Endothelial cell of hepatic sinusoid (primary cell): ENCODE data around the gene PTPRF.

Source experiments
- in situ Hi-C: cut with HindIII; loops from 2 replicates; pipeline ENCODE4 v1.10.0; 2017; ENCODE audit warnings: low sequenced_read_pairs

PTPRF gene

GRCh38 chr1:43512133-43512532 lies 18.6 kb upstream of the PTPRF start:
- in situ Hi-C loops: no loop called here

- in situ Hi-C loops: no loop called here
Observed at GRCh38 chr1:43512681-43513080, 18.0 kb upstream of the PTPRF start.

- in situ Hi-C loops: no loop called here
Observed at GRCh38 chr1:43513471-43514173, 17.1 kb upstream of the PTPRF start.

GRCh38 chr1:43518935-43519686 lies 11.6 kb upstream of the PTPRF start:
- in situ Hi-C loops: no loop called here

- in situ Hi-C loops: no loop called here
Observed at GRCh38 chr1:43520100-43520778, 10.4 kb upstream of the PTPRF start.

- in situ Hi-C loops: no loop called here
Observed at GRCh38 chr1:43521078-43521477, 9.6 kb upstream of the PTPRF start.

- in situ Hi-C loops: no loop called here
Observed at GRCh38 chr1:43521756-43522155, 8.9 kb upstream of the PTPRF start.

GRCh38 chr1:43522431-43522775 lies 8.3 kb upstream of the PTPRF start:
- in situ Hi-C loops: no loop called here

- in situ Hi-C loops: no loop called here
Observed at GRCh38 chr1:43522776-43523480, 7.8 kb upstream of the PTPRF start.

GRCh38 chr1:43524804-43525203 lies 5.9 kb upstream of the PTPRF start:
- in situ Hi-C loops: no loop called here

GRCh38 chr1:43526002-43526401 lies 4.7 kb upstream of the PTPRF start:
- in situ Hi-C loops: no loop called here

- in situ Hi-C loops: no loop called here
Observed at GRCh38 chr1:43527111-43527878, 3.4 kb upstream of the PTPRF start.

- in situ Hi-C loops: no loop called here
Observed at GRCh38 chr1:43529206-43529731, 1.4 kb upstream of the PTPRF start.

- in situ Hi-C loops: loop anchor here (10.0 kb wide), 1 partner anchor 133 kb away; no protein-coding TSS in a partner anchor
Observed at GRCh38 chr1:43531107-43531905, 623 bp downstream of the PTPRF start.

GRCh38 chr1:43531906-43532584 lies 1.4 kb downstream of the PTPRF start:
- in situ Hi-C loops: loop anchor here (10.0 kb wide), 1 partner anchor 133 kb away; no protein-coding TSS in a partner anchor

- in situ Hi-C loops: loop anchor here (10.0 kb wide), 1 partner anchor 132 kb away; no protein-coding TSS in a partner anchor
Observed at GRCh38 chr1:43532716-43533115, 2.0 kb downstream of the PTPRF start.

GRCh38 chr1:43533584-43533983 lies 2.9 kb downstream of the PTPRF start:
- in situ Hi-C loops: loop anchor here (10.0 kb wide), 1 partner anchor 131 kb away; no protein-coding TSS in a partner anchor

- in situ Hi-C loops: loop anchor here (10.0 kb wide), 1 partner anchor 131 kb away; no protein-coding TSS in a partner anchor
Observed at GRCh38 chr1:43534256-43534655, 3.6 kb downstream of the PTPRF start.
